Embryonic facial prominence (tissue), 1 donor: ENCODE data around the gene POLDIP3.
A peak's percentile ranks its signal among the peaks of the same experiment; 100 is the strongest.

Experiments used
- DNase-seq: peaks from one replicate; pipeline ENCODE4 v3.0.0-alpha.2; 2016; ENCODE audit errors: extremely low spot score

The POLDIP3 gene, protein sequence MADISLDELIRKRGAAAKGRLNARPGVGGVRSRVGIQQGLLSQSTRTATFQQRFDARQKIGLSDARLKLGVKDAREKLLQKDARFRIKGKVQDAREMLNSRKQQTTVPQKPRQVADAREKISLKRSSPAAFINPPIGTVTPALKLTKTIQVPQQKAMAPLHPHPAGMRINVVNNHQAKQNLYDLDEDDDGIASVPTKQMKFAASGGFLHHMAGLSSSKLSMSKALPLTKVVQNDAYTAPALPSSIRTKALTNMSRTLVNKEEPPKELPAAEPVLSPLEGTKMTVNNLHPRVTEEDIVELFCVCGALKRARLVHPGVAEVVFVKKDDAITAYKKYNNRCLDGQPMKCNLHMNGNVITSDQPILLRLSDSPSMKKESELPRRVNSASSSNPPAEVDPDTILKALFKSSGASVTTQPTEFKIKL

GRCh38 chr22:42614312-42615091 lies at the start of gene POLDIP3:
POLDIP3 (minus strand) TSS chr22:42614883; CDS start chr22:42614857, 26 bp downstream.
- peak; percentile 96 for DNase-seq

- DNase-seq: no peak
Observed at GRCh38 chr22:42661985-42662831, 47.5 kb upstream of the POLDIP3 start.

- no peak for DNase-seq
Observed at GRCh38 chr22:42656578-42656977, 41.9 kb upstream of the POLDIP3 start.

DNA sequence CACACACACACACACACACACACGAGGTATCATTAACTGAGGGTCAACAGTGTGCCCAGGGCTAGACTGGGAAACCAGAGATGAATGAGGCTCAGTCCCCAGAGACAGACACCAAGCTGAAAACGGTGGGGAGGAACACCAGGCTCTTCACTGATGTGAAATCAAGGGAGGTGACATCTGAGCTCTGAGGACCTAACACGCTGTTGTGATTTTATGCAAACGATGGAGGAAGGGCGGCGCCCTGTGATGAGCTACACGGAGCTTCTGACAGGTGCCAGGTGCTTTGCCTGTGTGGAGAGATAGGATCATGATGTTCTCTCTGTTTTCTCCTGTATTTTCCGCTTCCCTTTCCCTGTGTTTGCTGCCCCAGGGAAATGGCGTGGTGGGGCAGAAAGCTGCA lies 41.0 kb upstream of the POLDIP3 start:
- DNase-seq: no peak

GRCh38 chr22:42654436-42655073 lies 39.9 kb upstream of the POLDIP3 start:
- no peak for DNase-seq

DNA sequence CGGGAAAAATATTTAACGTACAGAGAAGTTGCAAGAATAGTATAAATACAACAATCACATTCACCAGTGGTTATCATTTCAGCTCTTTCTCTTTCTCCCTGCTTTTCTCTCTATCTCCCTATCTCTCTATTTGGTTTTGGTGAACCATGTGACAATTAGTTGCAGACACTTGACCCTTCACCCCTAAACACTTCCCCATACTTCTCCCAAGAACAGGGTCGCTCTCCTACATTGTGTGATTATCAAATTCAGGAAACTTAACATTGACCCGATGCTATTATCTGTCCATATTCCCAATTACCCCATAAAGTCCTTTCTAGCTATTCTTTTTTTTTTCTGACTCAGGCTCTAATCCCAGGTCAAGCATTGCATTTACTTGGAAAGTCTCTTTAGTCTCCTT lies 39.3 kb upstream of the POLDIP3 start:
- no peak for DNase-seq

DNA sequence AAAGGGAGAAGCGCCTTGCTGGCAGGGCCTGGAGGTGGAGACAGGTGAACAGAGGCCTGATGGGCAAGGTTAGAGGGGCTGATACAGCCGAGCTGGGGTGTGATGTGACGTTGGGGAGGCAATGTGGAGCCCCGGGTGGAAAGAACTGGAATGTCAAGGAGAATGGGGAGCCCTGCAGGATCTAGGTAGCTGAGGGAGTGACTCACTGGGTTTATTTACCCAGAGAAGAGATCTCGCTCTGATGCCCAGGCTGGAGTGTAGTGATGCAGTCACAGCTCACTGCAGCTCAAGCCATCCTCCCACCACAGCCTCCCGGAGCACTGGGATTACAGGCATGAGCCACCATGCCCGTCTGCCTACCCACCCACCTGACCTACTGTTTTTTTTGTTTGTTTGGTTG lies 36.5 kb upstream of the POLDIP3 start:
- no peak for DNase-seq

DNA sequence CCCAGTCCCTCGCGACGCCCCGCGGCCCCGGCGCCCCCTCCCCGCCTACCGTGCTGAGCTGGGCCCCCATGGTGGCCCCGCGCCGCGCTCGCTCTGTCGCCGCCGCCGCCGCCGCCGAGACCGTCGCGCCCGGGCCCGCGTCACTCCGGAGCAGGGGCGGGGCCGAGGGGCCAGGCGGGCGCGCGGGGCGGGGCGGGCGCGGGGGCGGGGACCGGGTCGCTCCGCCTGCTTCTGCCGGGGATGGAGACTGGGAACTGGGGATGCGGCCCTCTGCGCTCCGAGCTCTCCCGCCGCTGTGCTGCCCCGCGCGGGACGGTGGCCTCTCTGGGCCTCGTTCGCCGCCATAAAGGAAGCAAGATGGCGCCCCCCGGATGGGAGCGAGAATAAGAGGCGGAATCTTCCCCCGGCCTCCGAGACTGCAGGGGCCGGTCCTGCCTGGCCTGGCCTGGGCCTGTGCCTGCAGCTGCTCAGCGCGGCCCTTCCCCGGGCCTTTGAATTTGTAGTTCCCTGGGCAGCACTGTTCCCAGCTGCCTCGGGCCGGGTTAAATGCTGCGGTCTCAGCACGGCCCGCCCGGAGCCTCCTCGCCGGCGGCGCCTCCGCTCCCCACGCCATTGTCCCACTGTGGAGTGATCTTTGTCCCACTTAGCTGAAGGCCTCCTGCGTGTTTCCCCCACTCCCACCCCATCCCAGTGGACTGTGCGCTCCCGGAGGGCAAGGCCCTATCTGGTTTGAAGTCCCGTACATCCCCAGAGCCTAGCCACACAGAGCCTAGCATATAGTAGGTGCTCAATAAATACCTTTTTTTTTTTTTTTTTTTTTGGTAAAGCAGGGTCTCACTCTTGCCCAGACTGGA lies 34.8 kb upstream of the POLDIP3 start, which contains the start of gene CYB5R3:
Gene CYB5R3, minus strand, starts transcription at position 147 of the 854 bp plus-strand sequence. Its CDS starts 77 bp downstream, at position 70.
- peak; percentile 77 for DNase-seq

GRCh38 chr22:42648368-42649245 lies 33.9 kb upstream of the POLDIP3 start:
- DNase-seq: no peak

- DNase-seq: no peak
Observed at GRCh38 chr22:42648017-42648367, 33.3 kb upstream of the POLDIP3 start.

DNA sequence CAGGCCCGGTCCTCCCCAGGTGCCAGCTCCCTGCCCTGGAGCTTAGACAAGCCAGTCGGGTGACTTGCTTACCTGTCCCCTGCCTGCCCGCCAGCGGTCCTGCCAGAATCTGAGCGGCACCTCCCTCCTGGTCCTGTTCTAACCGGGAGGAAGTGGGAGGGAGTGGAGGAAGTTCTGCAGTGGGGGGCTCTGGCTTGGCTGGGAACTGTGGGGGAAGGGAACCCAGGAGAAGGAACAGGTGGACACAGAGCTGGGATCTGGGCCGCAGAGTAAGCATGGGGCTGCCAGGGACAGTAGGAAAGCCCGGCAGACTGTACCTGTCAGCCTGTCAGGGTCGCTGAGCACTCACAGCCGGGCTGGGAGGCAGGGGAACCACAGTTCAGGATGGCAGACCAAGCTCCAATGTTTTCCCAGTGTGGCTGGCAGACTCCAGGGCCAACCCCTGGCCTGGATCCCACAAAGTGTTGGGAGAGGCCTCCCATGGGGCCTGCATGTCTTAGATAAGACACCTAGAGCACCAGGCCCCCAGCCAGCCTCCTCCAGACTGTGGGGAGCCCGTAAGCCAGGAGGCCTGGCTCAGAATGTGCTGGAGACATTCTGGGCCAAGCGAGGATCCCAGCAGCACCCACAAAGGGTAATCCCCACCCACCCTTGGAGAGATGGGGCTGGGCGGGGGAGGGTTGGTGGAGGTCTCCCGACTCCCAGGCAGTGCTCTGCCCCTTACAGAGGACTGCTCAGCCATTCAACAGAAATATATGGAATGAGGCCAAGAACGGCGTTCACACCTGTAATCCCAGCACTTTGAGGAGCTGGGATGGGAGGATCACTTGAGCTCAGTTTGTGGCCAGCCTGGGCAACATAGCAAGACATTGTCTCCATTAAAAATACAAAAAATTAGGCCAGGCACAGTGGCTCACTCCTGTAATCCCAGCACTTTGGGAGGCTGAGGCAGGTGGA lies 32.2 kb upstream of the POLDIP3 start:
- no peak for DNase-seq

DNA sequence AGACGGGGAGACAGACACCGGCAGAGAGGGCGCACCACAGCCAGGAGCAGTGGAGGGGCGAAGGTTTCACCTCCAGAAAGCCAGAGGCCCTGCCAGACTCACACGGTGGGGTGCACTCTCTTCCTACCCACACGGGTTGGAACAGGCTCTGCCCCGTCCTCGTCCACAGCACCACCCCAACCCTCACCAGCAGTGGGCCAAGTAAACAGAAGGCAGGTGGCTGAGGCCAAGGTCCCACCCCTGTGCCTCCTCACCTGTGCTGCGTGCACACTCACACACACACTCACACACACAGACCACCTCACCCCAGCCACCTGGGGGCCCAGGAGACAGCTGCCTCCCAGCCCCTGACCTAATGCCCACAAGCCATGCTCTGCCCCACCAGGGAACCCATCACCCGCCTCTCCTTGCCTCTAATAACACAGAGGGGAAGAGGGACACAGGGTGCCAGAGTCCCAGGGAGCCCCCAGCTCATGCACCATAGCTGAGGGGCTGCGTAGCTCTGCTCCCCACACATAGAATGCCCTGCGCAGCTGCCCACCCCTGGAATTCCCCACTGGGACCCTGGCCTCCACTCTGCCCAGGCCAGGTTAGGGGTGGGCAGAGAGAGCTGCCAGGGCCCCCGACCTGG lies 31.4 kb upstream of the POLDIP3 start:
- DNase-seq: no peak

- DNase-seq: no peak
Observed at GRCh38 chr22:42645341-42645937, 30.8 kb upstream of the POLDIP3 start.

- no peak for DNase-seq
Observed at GRCh38 chr22:42644422-42645340, 30.0 kb upstream of the POLDIP3 start.

DNA sequence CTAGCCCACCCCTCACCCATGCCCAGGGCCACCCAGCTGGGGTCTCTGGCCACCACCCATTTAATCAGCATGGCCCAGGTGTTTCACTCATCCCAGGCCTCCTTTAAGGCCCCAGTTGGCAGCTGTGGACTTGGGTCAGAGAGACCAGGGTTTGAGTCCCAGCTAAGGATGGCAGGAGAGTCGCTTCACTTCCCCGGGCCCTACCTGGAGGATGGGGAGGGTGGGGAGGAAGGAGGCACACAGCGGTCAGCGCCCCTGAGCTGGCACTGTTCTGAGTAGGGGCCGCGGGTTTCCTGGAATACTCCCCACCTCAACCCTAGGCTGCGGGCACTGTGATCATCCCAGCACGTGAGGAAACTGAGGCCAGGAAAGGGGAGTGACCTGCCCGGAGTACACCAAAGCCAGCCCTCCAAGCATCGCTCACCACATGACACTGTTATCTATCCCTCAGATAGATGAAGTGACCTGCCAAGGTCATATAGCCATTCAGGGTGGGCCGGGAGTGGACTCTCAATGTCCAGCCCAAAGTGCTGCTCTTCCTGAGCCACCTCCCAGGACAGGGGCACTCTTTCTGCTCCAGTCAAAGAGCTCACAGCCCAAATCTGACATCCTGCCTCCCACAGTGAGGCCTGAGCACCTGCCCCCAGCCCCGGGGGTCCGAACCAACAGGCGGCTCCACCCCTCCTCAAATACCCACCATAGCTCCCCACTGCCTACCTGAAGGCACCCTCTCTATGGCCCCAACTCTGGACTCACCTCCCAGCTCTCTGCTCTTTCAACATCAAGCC lies 29.1 kb upstream of the POLDIP3 start:
- DNase-seq: no peak
